Measurements from ENCODE around the gene LAMA4.

Gene LAMA4

GRCh38 chr6:112228480-112229332 is 25.7 kb downstream of the LAMA4 start:
- TF ChIP-seq EZH2 (IDR thresholded peaks at IDR 0.05), result no peak
- no peak for TF ChIP-seq POLR2AphosphoS5 (IDR thresholded peaks at IDR 0.05; ENCODE audit: borderline replicate concordance, low read depth, low read length)
- no peak for TF ChIP-seq FOXP2 (optimal IDR thresholded peaks at IDR 0.05; ENCODE audit: control extremely low read depth, extremely low read length, insufficient read depth)
- Histone ChIP-seq H3K27ac (no peak overlapping the region), H3K36me3 (ENCODE audit: insufficient read depth, low read length) (no peaks in the 10 kb centered on the region), H3K9me3 (ENCODE audit: low read depth, low read length) (no peaks in the 10 kb centered on the region), H3K4me3 (no peak overlapping the region), H3K9ac (ENCODE audit: insufficient read length) (no peak overlapping the region)
- DNase-seq (ENCODE audit: low read depth, low spot score), result no peak

GRCh38 chr6:112227992-112228391 is 26.4 kb downstream of the LAMA4 start:
- Histone ChIP-seq H3K36me3 (ENCODE audit: insufficient read depth, low read length) (no peaks in the 10 kb centered on the region), H3K4me3 (no peak overlapping the region), H3K9me3 (ENCODE audit: low read depth, low read length) (no peaks in the 10 kb centered on the region), H3K9ac (ENCODE audit: insufficient read length) (no peak overlapping the region), H3K27ac (no peak overlapping the region)
- DNase-seq (ENCODE audit: low read depth, low spot score), result no peak
- TF ChIP-seq POLR2AphosphoS5 (IDR thresholded peaks at IDR 0.05; ENCODE audit: borderline replicate concordance, low read depth, low read length) (no peak), EZH2 (IDR thresholded peaks at IDR 0.05) (no peak), FOXP2 (optimal IDR thresholded peaks at IDR 0.05; ENCODE audit: control extremely low read depth, extremely low read length, insufficient read depth) (no peak)

- Histone ChIP-seq H3K36me3 (ENCODE audit: insufficient read depth, low read length) (no peaks in the 10 kb centered on the region), H3K9ac (ENCODE audit: insufficient read length) (no peak overlapping the region), H3K4me3 (no peak overlapping the region), H3K9me3 (ENCODE audit: low read depth, low read length) (no peaks in the 10 kb centered on the region), H3K27ac (no peak overlapping the region)
- DNase-seq (ENCODE audit: low read depth, low spot score), result no peak
- no peak for TF ChIP-seq FOXP2 (optimal IDR thresholded peaks at IDR 0.05; ENCODE audit: control extremely low read depth, extremely low read length, insufficient read depth)
- no peak for TF ChIP-seq POLR2AphosphoS5 (IDR thresholded peaks at IDR 0.05; ENCODE audit: borderline replicate concordance, low read depth, low read length)
- TF ChIP-seq EZH2 (IDR thresholded peaks at IDR 0.05), result no peak
Measured at GRCh38 chr6:112227411-112227810, 27.0 kb downstream of the LAMA4 start.

DNA sequence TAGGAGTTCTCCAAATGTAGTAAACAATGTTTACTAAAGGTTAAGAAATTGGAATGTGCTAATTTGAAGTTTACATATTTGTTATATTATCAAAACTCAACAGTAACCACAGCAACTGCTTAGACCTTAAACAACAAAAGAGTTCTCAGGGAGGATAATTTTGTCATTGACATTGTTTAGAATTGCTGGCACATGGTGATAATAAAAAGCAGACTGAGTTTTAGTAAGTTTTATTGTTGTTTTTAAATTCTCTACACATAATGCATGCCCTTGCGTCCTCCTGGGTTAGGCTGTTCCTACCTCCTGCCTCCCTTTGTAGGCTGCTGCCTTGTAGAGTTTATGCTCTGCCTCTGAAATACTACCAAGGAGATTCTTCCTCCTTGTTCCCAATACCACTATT is 28.7 kb downstream of the LAMA4 start:
- no peak overlapping the region for H3K9ac ChIP-seq (ENCODE audit: insufficient read length)
- H3K27ac ChIP-seq, result no peak overlapping the region
- no peaks in the 10 kb centered on the region for H3K36me3 ChIP-seq (ENCODE audit: insufficient read depth, low read length)
- no peaks in the 10 kb centered on the region for H3K9me3 ChIP-seq (ENCODE audit: low read depth, low read length)
- TF ChIP-seq POLR2AphosphoS5 (IDR thresholded peaks at IDR 0.05; ENCODE audit: borderline replicate concordance, low read depth, low read length), result no peak
- no peak for TF ChIP-seq FOXP2 (optimal IDR thresholded peaks at IDR 0.05; ENCODE audit: control extremely low read depth, extremely low read length, insufficient read depth)
- TF ChIP-seq EZH2 (IDR thresholded peaks at IDR 0.05), result no peak
- no peak overlapping the region for H3K4me3 ChIP-seq
- no peak for DNase-seq (ENCODE audit: low read depth, low spot score)

DNA sequence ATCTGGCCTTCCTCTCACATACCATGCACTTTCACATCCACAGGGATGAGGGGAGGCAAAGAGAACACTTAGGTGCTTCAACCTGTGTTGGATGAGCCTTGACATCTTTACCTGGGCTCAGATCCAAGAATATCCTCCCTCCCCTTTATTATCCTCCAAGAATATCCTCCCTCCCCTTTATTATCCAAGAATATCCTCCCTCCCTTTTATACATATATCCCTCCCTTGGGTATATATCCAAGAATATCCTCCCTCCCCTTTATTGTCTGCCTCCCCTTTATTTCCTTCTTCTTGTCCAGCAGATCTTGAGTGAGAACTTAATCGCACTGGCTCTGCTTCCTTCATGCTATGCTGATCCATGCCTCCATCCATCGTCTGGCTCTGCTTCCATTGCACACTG is 30.3 kb downstream of the LAMA4 start:
- Histone ChIP-seq H3K4me3 (no peak overlapping the region), H3K9ac (ENCODE audit: insufficient read length) (no peak overlapping the region), H3K36me3 (ENCODE audit: insufficient read depth, low read length) (no peaks in the 10 kb centered on the region), H3K27ac (no peak overlapping the region), H3K9me3 (ENCODE audit: low read depth, low read length) (no peaks in the 10 kb centered on the region)
- TF ChIP-seq POLR2AphosphoS5 (IDR thresholded peaks at IDR 0.05; ENCODE audit: borderline replicate concordance, low read depth, low read length), result no peak
- TF ChIP-seq FOXP2 (optimal IDR thresholded peaks at IDR 0.05; ENCODE audit: control extremely low read depth, extremely low read length, insufficient read depth), result no peak
- TF ChIP-seq EZH2 (IDR thresholded peaks at IDR 0.05), result no peak
- DNase-seq (ENCODE audit: low read depth, low spot score), result no peak

DNA sequence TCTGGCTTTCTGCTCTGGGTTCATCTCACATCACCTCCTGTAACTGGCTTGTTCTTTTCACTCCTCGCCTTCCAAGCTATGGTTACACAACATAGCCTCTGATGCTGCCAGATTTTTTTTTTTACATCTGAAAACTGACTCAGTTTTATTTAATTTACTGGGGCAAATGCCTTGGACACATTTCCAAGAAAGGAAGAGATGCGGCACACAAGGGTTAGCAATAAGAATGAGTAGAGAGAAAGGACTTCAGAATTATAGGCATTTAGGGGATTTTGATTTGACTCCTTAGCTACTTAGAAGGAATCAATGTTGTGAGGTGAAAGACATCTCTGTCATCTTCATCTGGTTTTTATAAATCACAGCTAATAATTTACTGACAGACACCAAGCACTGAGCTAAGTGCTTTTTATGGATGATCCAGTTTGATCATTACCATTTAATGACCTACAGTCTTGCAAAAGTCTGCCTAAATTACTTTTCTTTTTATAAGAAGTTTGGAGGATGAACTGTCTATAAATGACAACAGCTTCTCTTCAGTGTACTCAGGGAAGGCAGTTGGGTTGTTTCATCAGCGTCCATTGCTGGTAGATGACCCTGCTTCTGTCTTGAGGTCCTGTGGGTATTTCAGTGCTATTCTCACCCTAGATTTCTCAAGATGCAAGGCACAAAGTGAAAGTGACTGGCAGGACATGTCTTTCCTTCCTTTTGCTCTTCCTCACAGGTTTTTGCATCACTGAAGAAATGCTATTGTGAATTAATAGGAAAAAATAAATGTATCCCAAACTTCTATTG is 31.1 kb downstream of the LAMA4 start:
- TF ChIP-seq EZH2 (IDR thresholded peaks at IDR 0.05) (no peak), FOXP2 (optimal IDR thresholded peaks at IDR 0.05; ENCODE audit: control extremely low read depth, extremely low read length, insufficient read depth) (no peak), POLR2AphosphoS5 (IDR thresholded peaks at IDR 0.05; ENCODE audit: borderline replicate concordance, low read depth, low read length) (no peak)
- Histone ChIP-seq H3K9me3 (ENCODE audit: low read depth, low read length) (no peaks in the 10 kb centered on the region), H3K27ac (no peak overlapping the region), H3K9ac (ENCODE audit: insufficient read length) (no peak overlapping the region), H3K36me3 (ENCODE audit: insufficient read depth, low read length) (no peaks in the 10 kb centered on the region), H3K4me3 (0 out of 2 replicates have a peak overlapping the region, but pooled peaks have one; percentile 15)
- DNase-seq (ENCODE audit: low read depth, low spot score), result no peak

GRCh38 chr6:112221981-112222852 is 32.1 kb downstream of the LAMA4 start:
- DNase-seq (ENCODE audit: low read depth, low spot score), result no peak
- H3K4me3 ChIP-seq, result no peak overlapping the region
- H3K9me3 ChIP-seq (ENCODE audit: low read depth, low read length), result no peaks in the 10 kb centered on the region
- no peaks in the 10 kb centered on the region for H3K36me3 ChIP-seq (ENCODE audit: insufficient read depth, low read length)
- TF ChIP-seq FOXP2 (optimal IDR thresholded peaks at IDR 0.05; ENCODE audit: control extremely low read depth, extremely low read length, insufficient read depth), result no peak
- no peak for TF ChIP-seq EZH2 (IDR thresholded peaks at IDR 0.05)
- no peak for TF ChIP-seq POLR2AphosphoS5 (IDR thresholded peaks at IDR 0.05; ENCODE audit: borderline replicate concordance, low read depth, low read length)
- peak overlapping the region; percentile 61 for H3K27ac ChIP-seq
- no peak overlapping the region for H3K9ac ChIP-seq (ENCODE audit: insufficient read length)

Measured in SK-N-MC (cell line).